GM19023 (cell line): Measurements from ENCODE around the gene PPP1R18.
"Not testable (repeated sequence)": the region's sequence is repeated elsewhere in the genome, so short reads cannot be mapped to it uniquely, and the experiment has no call there.

ENCODE experiments used
- ATAC-seq: cut with Tn5 transposase; IDR thresholded peaks from one replicate; pipeline ENCODE4 v1.9.1; 2021; ENCODE audit warnings: mild to moderate bottlenecking, moderate library complexity; ENCODE audit not compliant: unreplicated experiment

The PPP1R18 gene

GRCh38 chr6:30719791-30720737 lies 33.6 kb upstream of the PPP1R18 start, which contains the start of gene TUBB:
Gene TUBB (plus strand): TSS chr6:30720352. CDS start chr6:30720507, 155 bp downstream.
- peak; percentile 26 for ATAC-seq

GRCh38 chr6:30719356-30719755 lies 32.9 kb upstream of the PPP1R18 start:
- ATAC-seq, result no peak

DNA sequence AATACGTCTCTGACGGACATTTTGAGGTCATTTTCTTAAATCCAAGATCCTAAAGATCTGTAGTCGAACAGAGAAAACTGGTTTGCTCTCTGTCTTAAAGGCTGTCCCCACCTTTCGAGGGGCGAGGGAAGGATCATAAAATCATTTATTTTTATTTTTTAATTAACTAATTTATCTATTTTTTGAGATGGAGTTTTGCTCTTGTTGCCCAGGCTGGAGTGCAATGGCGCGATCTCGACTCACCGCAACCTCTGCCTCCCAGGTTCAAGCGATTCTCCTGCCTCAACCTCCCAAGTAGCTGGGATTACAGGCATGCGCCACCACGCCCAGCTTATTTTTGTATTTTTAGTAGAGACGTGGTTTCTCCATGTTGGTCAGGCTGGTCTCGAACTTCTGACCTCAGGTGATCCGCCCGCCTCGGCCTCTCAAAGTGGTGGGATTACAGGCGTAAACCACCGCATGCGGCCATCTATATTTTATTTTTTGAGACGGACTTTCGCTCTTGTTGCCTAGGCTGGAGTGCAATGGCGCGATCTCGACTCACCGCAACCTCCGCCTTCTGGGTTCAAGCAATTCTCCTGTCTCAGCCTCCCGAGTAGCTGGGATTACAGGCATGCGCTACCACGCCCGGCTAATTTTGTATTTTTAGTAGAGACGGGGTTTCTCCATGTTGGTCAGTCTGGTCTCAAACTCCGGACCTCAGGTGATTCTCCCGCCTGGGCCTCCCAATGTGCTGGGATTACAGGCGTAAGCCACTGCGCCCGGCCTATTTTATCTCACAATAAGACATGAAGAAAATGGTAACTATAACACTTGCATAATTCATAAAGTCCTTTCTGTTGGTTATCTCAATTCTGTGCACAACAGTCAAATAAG lies 31.6 kb upstream of the PPP1R18 start:
- ATAC-seq, result not testable (repeated sequence)

GRCh38 chr6:30717129-30717844 lies 30.8 kb upstream of the PPP1R18 start, which contains the start of gene MDC1:
Gene MDC1 (minus strand): TSS chr6:30717281. CDS start chr6:30715175, 2,106 bp downstream.
- peak; percentile 75 for ATAC-seq

DNA sequence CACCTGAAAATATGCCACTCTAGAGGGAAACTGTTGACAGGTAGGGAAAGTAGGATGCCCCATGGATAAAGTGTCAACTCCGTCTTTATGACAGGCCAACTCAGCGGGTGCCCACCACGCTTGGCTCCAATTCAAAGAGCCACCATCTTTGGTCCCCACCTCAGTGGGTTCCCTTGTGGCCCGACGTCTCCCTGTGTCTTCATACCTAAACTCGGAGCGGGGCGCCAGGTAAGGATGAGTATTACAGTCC lies 30.4 kb upstream of the PPP1R18 start:
- ATAC-seq, result no peak

DNA sequence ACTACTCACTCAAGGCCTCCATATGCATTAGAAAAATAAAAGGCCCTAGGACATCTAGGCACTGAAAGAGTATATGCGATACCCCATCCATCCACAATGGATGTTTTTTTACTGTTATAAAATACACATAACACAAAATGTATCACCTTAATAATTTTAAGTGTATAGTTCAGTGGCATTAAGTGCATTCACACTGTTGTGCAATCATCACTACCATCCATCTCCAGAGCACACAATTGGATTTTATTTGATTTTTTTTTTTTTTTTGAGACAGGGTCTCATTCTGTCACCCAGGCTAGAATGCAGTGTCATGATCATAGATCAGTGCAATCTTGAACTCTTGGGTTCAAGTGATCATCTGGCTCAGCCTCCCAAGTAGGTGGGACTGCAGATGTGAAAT lies 27.8 kb upstream of the PPP1R18 start:
- ATAC-seq, result no peak

- ATAC-seq, result no peak
Observed at GRCh38 chr6:30712441-30712945, 26.0 kb upstream of the PPP1R18 start.

DNA sequence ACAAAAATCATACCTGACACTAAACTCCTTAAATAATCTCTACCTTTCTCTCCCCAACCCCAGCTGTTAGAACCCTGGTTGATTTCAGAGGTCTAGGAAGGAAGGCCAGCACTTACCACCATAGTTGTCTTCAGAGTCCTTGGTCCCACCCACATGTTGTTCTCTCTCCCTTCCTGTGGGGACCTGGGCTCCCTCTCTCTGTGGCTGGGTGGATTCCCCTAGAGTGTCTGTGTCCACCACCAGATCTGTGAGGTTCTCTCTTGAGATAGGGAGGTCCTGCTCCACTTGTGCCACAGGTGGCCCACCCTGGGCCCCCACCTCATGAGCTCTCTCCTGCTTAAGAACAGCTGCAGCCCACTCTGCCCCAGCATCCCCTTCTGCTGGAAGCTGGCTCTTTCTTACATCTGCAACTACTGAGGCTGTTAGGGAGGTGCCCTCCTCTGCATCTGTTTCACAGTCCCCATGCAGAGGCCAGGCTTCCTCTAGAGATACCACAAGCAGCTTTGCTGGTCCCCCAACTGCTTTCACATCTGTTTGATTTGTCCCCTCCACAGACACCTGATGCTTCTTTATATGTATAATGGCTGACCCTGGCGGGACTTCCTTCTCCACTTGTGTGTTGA lies 25.4 kb upstream of the PPP1R18 start:
- peak; percentile 60 for ATAC-seq

DNA sequence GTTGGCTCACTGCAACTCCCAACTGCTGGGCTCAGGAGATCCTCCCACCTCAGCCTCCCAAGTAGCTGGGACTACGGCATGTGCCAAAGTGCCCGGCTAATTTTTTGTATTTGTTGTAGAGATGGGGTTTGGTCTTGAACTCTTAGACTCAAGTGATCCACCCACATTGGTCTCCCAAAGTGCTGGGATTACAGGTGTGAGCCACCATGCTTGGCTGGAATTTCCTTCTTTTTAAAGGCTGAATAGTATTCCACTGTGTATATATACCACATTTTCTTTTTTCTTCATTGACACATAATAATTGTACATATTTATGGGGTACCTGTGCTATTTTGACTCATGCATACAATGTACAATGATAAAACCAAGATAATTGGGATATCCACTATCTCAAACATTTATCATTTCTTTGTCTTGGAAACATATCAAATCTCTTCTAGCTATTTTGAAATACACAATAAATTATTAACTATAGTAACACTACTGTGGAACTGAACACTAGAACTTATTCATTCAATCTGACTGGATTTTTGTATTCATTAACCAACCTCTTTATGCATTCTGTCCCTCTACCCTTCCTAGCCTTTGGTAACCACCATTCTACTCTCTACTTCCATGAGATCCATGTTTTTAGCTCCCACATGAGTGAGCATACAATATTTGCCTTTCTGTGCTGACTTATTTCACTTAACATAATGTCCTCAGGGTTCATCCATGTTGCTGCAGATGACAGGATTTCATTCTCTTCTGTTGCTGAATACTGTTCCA lies 22.8 kb upstream of the PPP1R18 start:
- ATAC-seq, result no peak

DNA sequence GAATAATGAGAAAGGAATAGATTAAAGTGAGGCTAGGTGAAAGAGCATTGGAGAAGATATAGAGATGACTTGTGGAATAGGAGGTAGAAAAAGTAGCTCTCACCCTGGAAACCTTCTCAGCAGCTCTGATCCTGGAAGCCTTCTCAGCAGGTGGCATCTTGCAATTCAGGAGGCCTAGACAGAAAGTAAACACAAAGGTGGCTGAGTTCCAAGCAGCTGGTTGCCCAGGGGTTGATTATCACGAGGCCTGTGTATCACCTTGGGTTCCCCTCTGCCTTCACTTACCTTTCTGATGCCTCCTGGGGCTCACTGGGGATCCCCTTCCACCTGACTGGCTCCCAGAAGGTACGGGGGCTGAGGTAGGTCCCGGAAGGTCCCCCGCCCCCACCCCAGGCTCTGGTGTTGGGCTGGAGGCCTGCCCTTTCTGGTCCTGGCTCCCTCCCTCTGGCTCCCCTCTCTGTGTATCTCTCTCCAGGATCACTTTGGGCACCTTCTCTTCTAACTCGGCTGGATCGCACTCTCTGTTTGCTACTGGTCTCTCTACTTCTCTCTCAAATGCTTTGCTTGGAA lies 20.9 kb upstream of the PPP1R18 start:
- no peak for ATAC-seq

- no peak for ATAC-seq
Observed at GRCh38 chr6:30705620-30706019, 19.2 kb upstream of the PPP1R18 start.

- no peak for ATAC-seq
Observed at GRCh38 chr6:30703821-30704220, 17.4 kb upstream of the PPP1R18 start.

GRCh38 chr6:30703011-30703410 lies 16.6 kb upstream of the PPP1R18 start:
- ATAC-seq, result no peak

DNA sequence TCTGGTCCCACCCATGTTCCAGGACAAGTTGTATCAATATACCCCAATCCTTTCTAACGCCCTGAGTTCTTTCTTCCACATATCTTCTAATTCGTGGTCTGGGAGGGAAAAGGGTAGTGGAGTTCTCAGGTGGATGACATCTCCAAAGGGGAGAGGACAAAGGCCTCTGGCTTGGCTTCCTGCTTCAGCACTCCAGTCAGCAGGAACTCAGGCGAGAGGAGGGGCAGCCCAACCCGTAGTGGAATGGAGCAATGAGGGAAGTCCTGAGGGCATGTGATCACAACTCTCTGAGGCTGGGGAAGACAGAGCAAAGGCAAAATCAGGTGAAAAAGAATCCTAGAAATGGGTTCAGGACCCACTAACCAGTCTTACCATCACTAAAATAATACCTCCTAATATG lies 13.9 kb upstream of the PPP1R18 start:
- ATAC-seq, result no peak

DNA sequence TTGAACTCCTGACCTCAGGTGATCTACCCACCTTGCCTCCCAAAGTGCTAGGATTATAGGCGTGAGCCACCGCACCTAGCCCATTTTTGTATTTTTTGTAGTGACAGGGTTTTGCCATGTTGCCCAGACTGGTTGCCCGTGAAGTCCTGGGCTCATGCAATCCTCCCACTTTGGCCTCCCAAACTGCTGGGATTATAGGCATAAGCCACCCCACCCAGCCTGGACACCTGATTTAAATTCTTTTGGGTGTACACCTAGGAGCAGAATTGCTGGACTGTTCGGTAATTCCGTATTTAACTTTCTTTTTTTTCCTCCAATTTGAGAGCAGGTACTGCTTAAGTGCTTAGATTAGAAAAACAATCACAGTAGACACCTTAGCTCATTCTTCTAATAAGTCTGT lies 10.0 kb upstream of the PPP1R18 start:
- ATAC-seq, result no peak

DNA sequence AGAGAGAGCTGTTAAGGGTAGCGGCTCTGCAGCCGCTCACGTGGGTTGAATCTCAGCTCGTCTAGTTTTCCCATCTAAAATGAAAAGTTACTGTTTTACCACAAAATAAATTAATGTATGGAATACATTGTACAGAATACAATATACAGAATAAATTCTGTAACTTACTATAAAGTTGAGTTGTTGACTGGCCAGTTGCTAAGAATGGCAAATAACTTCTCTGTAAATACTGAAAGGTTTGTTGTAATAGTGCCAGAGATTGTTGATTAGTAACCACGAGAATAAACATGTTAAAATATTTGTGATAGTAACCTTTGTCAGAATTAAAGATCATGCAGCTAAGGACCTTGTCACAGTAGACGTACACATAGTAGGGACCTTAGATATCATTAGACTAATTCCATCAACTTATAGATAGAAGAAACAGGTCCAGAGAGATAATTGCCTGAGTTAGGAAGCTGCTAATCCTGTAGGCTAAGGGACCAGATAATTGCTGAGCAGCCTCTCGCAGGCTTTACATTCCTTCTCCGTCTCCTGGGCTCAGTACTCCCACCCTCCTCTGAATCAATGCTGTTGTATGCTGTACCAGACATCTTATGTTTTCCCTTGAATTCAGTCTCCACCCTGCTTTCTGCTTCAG lies 4.9 kb upstream of the PPP1R18 start:
- no peak for ATAC-seq

- ATAC-seq, result no peak
Observed at GRCh38 chr6:30690403-30691207, 4.2 kb upstream of the PPP1R18 start, which contains the start of gene NRM. Gene NRM (minus strand): TSS chr6:30690984. CDS start chr6:30690974, 10 bp downstream.

DNA sequence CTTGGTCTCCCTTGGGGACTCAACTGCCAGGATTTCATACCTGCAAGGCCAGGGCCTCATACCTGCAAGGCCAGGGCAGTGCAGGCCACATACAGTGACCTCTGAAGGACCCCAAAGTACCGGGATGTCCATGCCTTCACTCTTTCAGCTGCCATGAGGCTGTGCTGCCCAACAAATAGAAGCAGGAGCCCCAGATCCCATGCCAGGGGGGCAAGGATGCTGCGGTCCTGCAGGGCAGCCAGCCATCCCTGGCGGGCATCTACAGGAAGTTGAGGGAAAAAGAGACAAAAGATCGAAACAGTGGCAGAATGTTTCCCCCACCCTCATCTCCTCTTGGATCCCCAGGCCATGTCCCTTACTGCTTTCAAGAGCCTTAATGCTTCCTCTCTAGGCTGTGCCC lies 3.5 kb upstream of the PPP1R18 start:
- ATAC-seq, result no peak
